ENCODE data around the gene FILIP1L. TPM values are rescaled to one million over a fixed set of nuclear protein-coding genes. Genes with fewer than 3 reads are reported as not detected.
A peak's percentile ranks its signal among the peaks of the same experiment; 100 is the strongest.

The FILIP1L gene
- total RNA-seq, 1 donor from 2014 or later: 1.1 TPM

DNA sequence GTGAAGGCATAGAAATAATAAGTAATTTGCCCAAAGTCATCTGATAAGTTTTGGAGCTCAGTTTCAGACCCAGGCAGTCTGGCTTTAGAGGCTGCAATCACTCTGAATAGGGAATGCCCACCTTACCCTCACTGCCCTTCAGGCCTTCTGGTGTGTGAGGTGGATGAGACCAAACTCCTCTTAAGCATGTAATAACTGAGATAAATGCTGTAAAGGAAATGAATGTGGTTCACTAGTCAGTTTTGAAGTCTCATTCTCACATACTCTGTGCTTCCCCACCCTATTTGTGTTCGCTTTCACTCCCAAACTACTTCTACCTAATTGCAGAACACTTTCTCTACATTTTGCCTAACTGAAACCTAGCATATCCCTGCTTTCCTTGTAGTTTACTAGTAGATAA is 144.1 kb downstream of the FILIP1L start:
- H3K27me3 ChIP-seq (ENCODE audit: control insufficient read depth, insufficient read depth, low read length): no peaks in the 10 kb centered on the region
- FAIRE-seq (no peak), DNase-seq (ENCODE audit: low read depth) (no peak)
- no peak overlapping the region for H3K4me3 ChIP-seq (ENCODE audit: low read depth, low read length)
- H3K36me3 ChIP-seq (ENCODE audit: control insufficient read depth, insufficient read depth, low read length): no peaks in the 10 kb centered on the region
- TF ChIP-seq CTCF (IDR thresholded peaks at IDR 0.05; ENCODE audit: insufficient read depth, low read length, severe bottlenecking): no peak

- no peak overlapping the region for H3K4me3 ChIP-seq (ENCODE audit: low read depth, low read length)
- no peak for FAIRE-seq
- H3K27me3 ChIP-seq (ENCODE audit: control insufficient read depth, insufficient read depth, low read length): no peaks in the 10 kb centered on the region
- TF ChIP-seq CTCF (IDR thresholded peaks at IDR 0.05; ENCODE audit: insufficient read depth, low read length, severe bottlenecking): no peak
- no peaks in the 10 kb centered on the region for H3K36me3 ChIP-seq (ENCODE audit: control insufficient read depth, insufficient read depth, low read length)
- peak; percentile 88 for DNase-seq (ENCODE audit: low read depth)
These were observed 145.2 kb downstream of the FILIP1L start for GRCh38 chr3:99969136-99969535.

GRCh38 chr3:99967796-99968195 is 146.5 kb downstream of the FILIP1L start:
- H3K36me3 ChIP-seq (ENCODE audit: control insufficient read depth, insufficient read depth, low read length): no peaks in the 10 kb centered on the region
- peak; percentile 36 for FAIRE-seq
- TF ChIP-seq CTCF (IDR thresholded peaks at IDR 0.05; ENCODE audit: insufficient read depth, low read length, severe bottlenecking): no peak
- H3K27me3 ChIP-seq (ENCODE audit: control insufficient read depth, insufficient read depth, low read length): no peaks in the 10 kb centered on the region
- peak; percentile 82 for DNase-seq (ENCODE audit: low read depth)
- no peak overlapping the region for H3K4me3 ChIP-seq (ENCODE audit: low read depth, low read length)

- FAIRE-seq (no peak), DNase-seq (ENCODE audit: low read depth) (no peak)
- TF ChIP-seq CTCF (IDR thresholded peaks at IDR 0.05; ENCODE audit: insufficient read depth, low read length, severe bottlenecking): no peak
These were observed 147.5 kb downstream of the FILIP1L start for GRCh38 chr3:99966662-99967416.

GRCh38 chr3:99965681-99966408 is 148.5 kb downstream of the FILIP1L start:
- TF ChIP-seq CTCF (IDR thresholded peaks at IDR 0.05; ENCODE audit: insufficient read depth, low read length, severe bottlenecking): no peak
- no peak overlapping the region for H3K4me3 ChIP-seq (ENCODE audit: low read depth, low read length)
- FAIRE-seq (no peak), DNase-seq (ENCODE audit: low read depth) (peak; percentile 65)
- H3K36me3 ChIP-seq (ENCODE audit: control insufficient read depth, insufficient read depth, low read length): no peaks in the 10 kb centered on the region
- H3K27me3 ChIP-seq (ENCODE audit: control insufficient read depth, insufficient read depth, low read length): no peaks in the 10 kb centered on the region

More at GRCh38 chr3:99966662-99967416, 147.5 kb downstream of the FILIP1L start:
- H3K27me3 ChIP-seq (ENCODE audit: control insufficient read depth, insufficient read depth, low read length): no peaks in the 10 kb centered on the region
- H3K4me3 ChIP-seq (ENCODE audit: low read depth, low read length): no peak overlapping the region
- no peaks in the 10 kb centered on the region for H3K36me3 ChIP-seq (ENCODE audit: control insufficient read depth, insufficient read depth, low read length)
